HepG2 (cell line): Measurements from ENCODE around the gene RNF149. TPM values are rescaled to one million over a fixed set of nuclear protein-coding genes. Genes with fewer than 3 reads are reported as not detected.

Experiments
- ARID5B ChIP-seq: IDR thresholded peaks from 2 replicates; pipeline ENCODE4 v1.4.0; 2020; ENCODE audit warnings: mild to moderate bottlenecking, missing genetic modification reagents
- ATF2 ChIP-seq: sonication (generic); formaldehyde crosslinking; IDR thresholded peaks from 2 replicates; pipeline ENCODE4 v1.4.0; 2020; ENCODE audit warnings: missing genetic modification reagents
- FOSL1 ChIP-seq: sonication (generic); formaldehyde crosslinking; IDR thresholded peaks from 2 replicates; pipeline ENCODE4 v1.9.0; 2021; ENCODE audit warnings: missing genetic modification reagents, borderline replicate concordance
- HNF1B ChIP-seq: sonication (generic); formaldehyde crosslinking; IDR thresholded peaks from 2 replicates; pipeline ENCODE4 v1.5.1; 2020; ENCODE audit warnings: mild to moderate bottlenecking, moderate library complexity, missing genetic modification reagents
- MED1 ChIP-seq: sonication (generic); formaldehyde crosslinking; IDR thresholded peaks from 2 replicates; pipeline ENCODE4 v1.4.0; 2020; ENCODE audit warnings: missing genetic modification reagents
- MIER2 ChIP-seq: IDR thresholded peaks from 2 replicates; pipeline ENCODE4 v1.6.1; 2016; ENCODE audit warnings: missing biosample characterization, missing genetic modification reagents
- MIXL1 ChIP-seq: IDR thresholded peaks from 2 replicates; pipeline ENCODE4 v1.6.1; 2016
- MXD1 ChIP-seq: sonication (generic); formaldehyde crosslinking; IDR thresholded peaks from 2 replicates; pipeline ENCODE4 v1.4.0; 2020; ENCODE audit warnings: mild to moderate bottlenecking, missing genetic modification reagents
- RXRA ChIP-seq: sonication (generic); formaldehyde crosslinking; IDR thresholded peaks from 2 replicates; pipeline ENCODE4 v1.5.1; 2020; ENCODE audit warnings: missing genetic modification reagents
- SRSF1 ChIP-seq: fragments of 200-400 bp; formaldehyde crosslinking; optimal IDR thresholded peaks from 2 replicates; pipeline ENCODE3; 2017; ENCODE audit warnings: mild to moderate bottlenecking, low read depth, low read length, moderate library complexity
- TBX2 ChIP-seq: sonication (generic); formaldehyde crosslinking; IDR thresholded peaks from 2 replicates; pipeline ENCODE4 v1.5.0; 2020; ENCODE audit warnings: missing genetic modification reagents, mild to moderate bottlenecking, borderline replicate concordance
- TEAD3 ChIP-seq: optimal IDR thresholded peaks from 2 replicates; pipeline ENCODE3; 2016; ENCODE audit warnings: borderline replicate concordance
- TP53 ChIP-seq: sonication (generic); formaldehyde crosslinking; conservative IDR thresholded peaks from 2 replicates; pipeline ENCODE4 v1.4.0; 2020; ENCODE audit warnings: missing genetic modification reagents
- YEATS2 ChIP-seq: sonication (generic); formaldehyde crosslinking; IDR thresholded peaks from 2 replicates; pipeline ENCODE4 v1.4.0; 2020; ENCODE audit warnings: missing genetic modification reagents, borderline replicate concordance
- ZNF317 ChIP-seq: sonication (generic); formaldehyde crosslinking; IDR thresholded peaks from 2 replicates; pipeline ENCODE4 v1.5.0; 2020; ENCODE audit warnings: mild to moderate bottlenecking, missing genetic modification reagents
- ZNF777 ChIP-seq: sonication (generic); formaldehyde crosslinking; IDR thresholded peaks from 2 replicates; pipeline ENCODE4 v1.4.0; 2020; ENCODE audit warnings: missing genetic modification reagents
- polyA plus RNA-seq, 8 experiments: library from polyadenylated mRNA; depleted of rRNA in 3 of 8; stranded (reverse) in 7 of 8; unstranded in 1 of 8; fragments of >200 nt; fragmentation: Illumina TruSeq in 4 of 8; extraction: Trizol in 4 of 8; gene quantifications; 2 replicates each; pipeline versions ENCODE4 v1.2.1 to v1.2.3, GENCODE V29; 2011 to 2016; ENCODE audit warnings: low read depth in 4 of 8, missing spikeins in 1 of 8, mixed read lengths in 1 of 8; ENCODE audit not compliant: insufficient read depth in 1 of 8
- total RNA-seq, 5 experiments: library from RNA; depleted of rRNA; stranded (reverse); fragments of >200 nt; fragmentation: Illumina TruSeq; extraction: Trizol; gene quantifications; 2 replicates each; pipeline ENCODE4 v1.2.3, GENCODE V29; 2016; ENCODE audit warnings: low read depth in 1 of 5
- TF ChIP-seq, protein P1 (sequence below), 2 experiments: sonication (generic) in 1 of 2; formaldehyde crosslinking in 1 of 2; IDR thresholded peaks; 2 replicates each; pipeline versions ENCODE4 v1.4.0 to v1.6.1; 2018 to 2020; ENCODE audit warnings: missing genetic modification reagents in 2 of 2, borderline replicate concordance in 1 of 2, low read depth in 1 of 2, mild to moderate bottlenecking in 1 of 2, missing biosample characterization in 1 of 2
- TF ChIP-seq, protein P2 (sequence below): sonication (generic); formaldehyde crosslinking; conservative IDR thresholded peaks from 2 replicates; pipeline ENCODE4 v1.4.0; 2020; ENCODE audit warnings: missing genetic modification reagents

Gene RNF149
- total and polyA plus RNA-seq, 2 of the 13 experiments (the other 11 are each of a cell fraction or from before 2014, with no cell fraction given): 87.6 to 109 TPM

DNA sequence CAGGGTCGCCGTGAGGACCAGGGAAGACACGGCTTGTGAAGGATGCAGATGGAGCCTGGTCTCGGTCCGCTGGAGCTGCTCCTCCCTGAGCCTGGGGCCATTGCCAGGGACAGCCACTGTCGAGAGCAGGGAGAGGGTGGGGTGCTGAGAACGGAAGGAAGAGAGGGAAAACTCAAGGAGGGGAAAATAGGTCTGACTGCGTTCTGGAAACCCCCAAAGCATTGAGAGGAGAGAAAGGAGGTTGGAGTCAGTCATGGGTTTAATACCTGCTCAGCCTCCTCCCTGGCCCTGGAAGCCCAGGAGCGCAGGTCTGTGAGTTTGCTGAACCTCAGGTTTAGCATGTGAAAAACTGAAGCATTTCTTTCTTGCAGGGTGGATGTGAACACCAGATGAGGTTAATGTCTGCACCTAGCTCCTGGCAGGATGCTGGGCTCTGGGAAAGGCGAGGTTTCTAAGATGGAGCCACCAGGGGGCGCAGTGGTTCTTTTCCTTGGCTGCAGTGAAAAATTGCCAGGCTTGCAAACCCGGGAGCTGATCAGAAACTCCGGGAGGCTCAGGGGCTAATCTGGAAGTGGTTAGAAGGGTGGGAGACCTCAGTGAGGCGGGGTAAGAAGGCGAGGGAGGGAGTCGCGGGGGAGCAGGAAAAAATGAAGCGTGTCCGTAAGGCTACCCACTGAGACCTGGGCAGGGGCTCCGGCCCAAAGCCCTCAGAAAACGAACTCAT, 33.6 kb upstream of the RNF149 start (continued):
- TF ChIP-seq, protein P1, sequence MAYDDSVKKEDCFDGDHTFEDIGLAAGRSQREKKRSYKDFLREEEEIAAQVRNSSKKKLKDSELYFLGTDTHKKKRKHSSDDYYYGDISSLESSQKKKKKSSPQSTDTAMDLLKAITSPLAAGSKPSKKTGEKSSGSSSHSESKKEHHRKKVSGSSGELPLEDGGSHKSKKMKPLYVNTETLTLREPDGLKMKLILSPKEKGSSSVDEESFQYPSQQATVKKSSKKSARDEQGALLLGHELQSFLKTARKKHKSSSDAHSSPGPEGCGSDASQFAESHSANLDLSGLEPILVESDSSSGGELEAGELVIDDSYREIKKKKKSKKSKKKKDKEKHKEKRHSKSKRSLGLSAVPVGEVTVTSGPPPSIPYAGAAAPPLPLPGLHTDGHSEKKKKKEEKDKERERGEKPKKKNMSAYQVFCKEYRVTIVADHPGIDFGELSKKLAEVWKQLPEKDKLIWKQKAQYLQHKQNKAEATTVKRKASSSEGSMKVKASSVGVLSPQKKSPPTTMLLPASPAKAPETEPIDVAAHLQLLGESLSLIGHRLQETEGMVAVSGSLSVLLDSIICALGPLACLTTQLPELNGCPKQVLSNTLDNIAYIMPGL (CRISPR knock-in tag; IDR thresholded peaks at IDR 0.05; ENCODE audit: borderline replicate concordance in 1 of 2, low read depth in 1 of 2): peak; percentile 43 to 67; a peak in 3 of 4 replicates
- TF ChIP-seq ARID5B (peak; percentile 50; the same call in 1 of the 2 replicates), SRSF1 (peak; percentile 37), ZNF317 (CRISPR knock-in tag) (0 out of 2 replicates have a peak, but pooled peaks have one; percentile 42), MXD1 (CRISPR knock-in tag) (0 out of 2 replicates have a peak, but pooled peaks have one; percentile 32), MIXL1 (CRISPR knock-in tag) (0 out of 2 replicates have a peak, but pooled peaks have one; percentile 18), MED1 (CRISPR knock-in tag) (peak; percentile 15; the same call in 1 of the 2 replicates), HNF1B (CRISPR knock-in tag) (no peak), YEATS2 (CRISPR knock-in tag) (peak; percentile 31; the same call in 1 of the 2 replicates), FOSL1 (no peak), TP53 (CRISPR knock-in tag) (no peak), RXRA (CRISPR knock-in tag) (peak; percentile 39; the same call in 1 of the 2 replicates), TBX2 (CRISPR knock-in tag) (peak; percentile 61), ATF2 (CRISPR knock-in tag) (0 out of 2 replicates have a peak, but pooled peaks have one; percentile 25), ZNF777 (CRISPR knock-in tag) (no peak), TEAD3 (CRISPR knock-in tag) (peak; percentile 40), MIER2 (CRISPR knock-in tag) (0 out of 2 replicates have a peak, but pooled peaks have one; percentile 39)
- TF ChIP-seq, protein P2, sequence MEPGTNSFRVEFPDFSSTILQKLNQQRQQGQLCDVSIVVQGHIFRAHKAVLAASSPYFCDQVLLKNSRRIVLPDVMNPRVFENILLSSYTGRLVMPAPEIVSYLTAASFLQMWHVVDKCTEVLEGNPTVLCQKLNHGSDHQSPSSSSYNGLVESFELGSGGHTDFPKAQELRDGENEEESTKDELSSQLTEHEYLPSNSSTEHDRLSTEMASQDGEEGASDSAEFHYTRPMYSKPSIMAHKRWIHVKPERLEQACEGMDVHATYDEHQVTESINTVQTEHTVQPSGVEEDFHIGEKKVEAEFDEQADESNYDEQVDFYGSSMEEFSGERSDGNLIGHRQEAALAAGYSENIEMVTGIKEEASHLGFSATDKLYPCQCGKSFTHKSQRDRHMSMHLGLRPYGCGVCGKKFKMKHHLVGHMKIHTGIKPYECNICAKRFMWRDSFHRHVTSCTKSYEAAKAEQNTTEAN: 0 out of 2 replicates have a peak, but pooled peaks have one; percentile 38
